ENCODE measurements around the gene GBX1. TPM values are rescaled to one million over a fixed set of nuclear protein-coding genes. Genes with fewer than 3 reads are reported as not detected.

GBX1 gene
- total and polyA plus RNA-seq, 2 of the 4 experiments (the other 2 are of a cell fraction): not detected

- H3K56ac ChIP-seq (ENCODE audit: extremely low read depth, insufficient read depth, low read length): no peak overlapping the region
- ChIA-PET CTCF (no interaction called here), POLR2A (ENCODE audit: unreplicated experiment) (no interaction called here)
- peaks cover 12% of the 10 kb centered on the region for H3K4me1 ChIP-seq (ENCODE audit: control insufficient read depth, insufficient read depth, low read length)
- peaks cover 14 to 43% of the 10 kb centered on the region in 2 experiments for H3K79me1 ChIP-seq (ENCODE audit: low read depth in 1 of 2, low read length in 2 of 2)
- no peak overlapping the region for H4K5ac ChIP-seq (ENCODE audit: low read depth, low read length)
- H3K14ac ChIP-seq (replicated peaks; ENCODE audit: low read depth, low read length): no peak overlapping the region
- H3K4ac ChIP-seq (ENCODE audit: low read depth, low read length): no peak overlapping the region
- in situ Hi-C loops (cut with MboI; ENCODE audit: low sequenced_read_pairs): loop anchor here (25.0 kb wide), 1 partner anchor 331 kb away; no protein-coding TSS in a partner anchor
- H3K9me1 ChIP-seq (ENCODE audit: insufficient read depth, low read length): no peaks in the 10 kb centered on the region
- intact Hi-C loops (cut with micrococcal nuclease): no loop called here
- H3K36me3 ChIP-seq (ENCODE audit: control insufficient read depth, insufficient read depth, low read length): peaks cover 54% of the 10 kb centered on the region
- peak overlapping the region; percentile 37 for H2AK9ac ChIP-seq (replicated peaks; ENCODE audit: low read depth, low read length, poor library complexity)
- H3K27ac ChIP-seq (ENCODE audit: insufficient read depth, low read length): no peak overlapping the region
- no peak overlapping the region for H2BK15ac ChIP-seq (ENCODE audit: low read depth, low read length)
- no peak overlapping the region for H2BK120ac ChIP-seq (ENCODE audit: low read depth, low read length)
- no peaks in the 10 kb centered on the region for H3K9me3 ChIP-seq (ENCODE audit: control insufficient read depth, insufficient read depth, low read length)
- no peak overlapping the region for H4K8ac ChIP-seq (ENCODE audit: low read depth in 2 of 2, low read length in 2 of 2)
- H3K9ac ChIP-seq (ENCODE audit: low read depth, low read length): no peak overlapping the region
- dilution Hi-C loops (cut with HindIII; ENCODE audit: low sequenced_read_pairs, unreplicated experiment): no loop called here
- no peak overlapping the region for H2AK5ac ChIP-seq (ENCODE audit: low read depth, low read length)
- peaks cover 42% of the 10 kb centered on the region for H4K20me1 ChIP-seq (ENCODE audit: insufficient read depth, low read length)
- no peak overlapping the region for H2BK20ac ChIP-seq (ENCODE audit: low read depth, low read length)
- no peak overlapping the region for H3K18ac ChIP-seq (ENCODE audit: low read depth, low read length)
- WGBS, 2 experiments (ENCODE audit: extremely low coverage in 2 of 2, insufficient read length in 1 of 2): 94% methylated on average over 15 of the region's 38 CpGs; no CpG with 5 or more reads in 1 of the 2 experiments
- DNase-seq (no peak), ATAC-seq (ENCODE audit: low read depth) (no peak)
- H3K4me2 ChIP-seq (ENCODE audit: low read depth, low read length): no peak overlapping the region
- H3K27me3 ChIP-seq (ENCODE audit: control insufficient read depth, insufficient read depth, low read length): no peaks in the 10 kb centered on the region
- peak overlapping the region; percentile 11 for H2AFZ ChIP-seq (replicated peaks; ENCODE audit: low read length, poor library complexity)
- H2BK5ac ChIP-seq (ENCODE audit: low read depth, low read length, poor library complexity, severe bottlenecking): no peak overlapping the region
- no peak overlapping the region for H3K4me3 ChIP-seq (ENCODE audit: insufficient read depth, low read depth, low read length)
- TF ChIP-seq NFE2L2 (IDR thresholded peaks at IDR 0.05; ENCODE audit: low read depth, low read length) (no peak), RCOR1 (IDR thresholded peaks at IDR 0.05; ENCODE audit: insufficient replicate concordance, low read length) (no peak), MXI1 (IDR thresholded peaks at IDR 0.05; ENCODE audit: borderline replicate concordance, low read depth, low read length) (no peak), FOS (IDR thresholded peaks at IDR 0.05; ENCODE audit: low read depth, low read length) (no peak), SMC3 (IDR thresholded peaks at IDR 0.05; ENCODE audit: low read depth, low read length) (no peak), ELK1 (IDR thresholded peaks at IDR 0.05; ENCODE audit: borderline replicate concordance, low read depth, low read length) (no peak), POLR2A (IDR thresholded peaks at IDR 0.05; ENCODE audit: low read depth, low read length) (no peak)
- no TSS peak for BruUV-seq (replicated peaks)
- no peak overlapping the region for H4K91ac ChIP-seq (ENCODE audit: insufficient read depth, low read depth, low read length)
- H3K23ac ChIP-seq (ENCODE audit: low read depth, low read length): no peak overlapping the region
Measured at GRCh38 chr7:151118108-151119054, 49.1 kb downstream of the GBX1 start.
